ENCODE data around the gene SLC12A1.

The SLC12A1 gene

GRCh38 chr15:48244921-48245320, 38.8 kb downstream of the SLC12A1 start:
- no peak overlapping the region for H3K4me3 ChIP-seq (ENCODE audit: low read depth, low read length)
- no peaks in the 10 kb centered on the region for H3K36me3 ChIP-seq (ENCODE audit: control insufficient read depth, insufficient read depth, low read length)
- H3K9ac ChIP-seq (ENCODE audit: low read depth, low read length), result no peak overlapping the region
- H3K27me3 ChIP-seq (ENCODE audit: control insufficient read depth, insufficient read depth, low read length), result no peaks in the 10 kb centered on the region
- H3K4me1 ChIP-seq (ENCODE audit: control insufficient read depth, insufficient read depth, low read length), result no peaks in the 10 kb centered on the region
- H3K9me3 ChIP-seq (ENCODE audit: control insufficient read depth, insufficient read depth, low read length), result no peaks in the 10 kb centered on the region

DNA sequence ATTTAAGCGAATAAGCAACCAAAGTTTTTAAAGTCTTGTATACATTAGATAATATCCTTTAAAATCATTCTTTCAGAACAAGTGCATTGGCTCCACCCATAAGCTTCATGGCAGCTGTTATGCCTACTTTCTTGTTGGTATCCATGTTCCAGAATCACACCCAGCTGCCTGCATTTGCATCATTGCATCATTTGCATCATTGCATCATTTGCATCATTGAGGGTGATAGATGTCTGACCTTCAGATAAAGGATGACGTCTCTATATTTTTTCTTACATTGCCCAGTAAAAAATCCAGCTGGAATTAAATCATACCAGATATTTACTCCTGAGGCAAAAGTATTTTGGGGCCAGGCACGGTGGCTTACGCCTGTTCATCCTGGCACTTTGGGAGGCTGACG, 42.3 kb downstream of the SLC12A1 start:
- no peaks in the 10 kb centered on the region for H3K4me1 ChIP-seq (ENCODE audit: control insufficient read depth, insufficient read depth, low read length)
- H3K36me3 ChIP-seq (ENCODE audit: control insufficient read depth, insufficient read depth, low read length), result no peaks in the 10 kb centered on the region
- no peaks in the 10 kb centered on the region for H3K9me3 ChIP-seq (ENCODE audit: control insufficient read depth, insufficient read depth, low read length)
- no peaks in the 10 kb centered on the region for H3K27me3 ChIP-seq (ENCODE audit: control insufficient read depth, insufficient read depth, low read length)
- H3K4me3 ChIP-seq (ENCODE audit: low read depth, low read length), result no peak overlapping the region
- no peak overlapping the region for H3K9ac ChIP-seq (ENCODE audit: low read depth, low read length)

- no peaks in the 10 kb centered on the region for H3K9me3 ChIP-seq (ENCODE audit: control insufficient read depth, insufficient read depth, low read length)
- H3K27me3 ChIP-seq (ENCODE audit: control insufficient read depth, insufficient read depth, low read length), result no peaks in the 10 kb centered on the region
- no peaks in the 10 kb centered on the region for H3K4me1 ChIP-seq (ENCODE audit: control insufficient read depth, insufficient read depth, low read length)
- H3K4me3 ChIP-seq (ENCODE audit: low read depth, low read length), result no peak overlapping the region
- no peaks in the 10 kb centered on the region for H3K36me3 ChIP-seq (ENCODE audit: control insufficient read depth, insufficient read depth, low read length)
- no peak overlapping the region for H3K9ac ChIP-seq (ENCODE audit: low read depth, low read length)
These were observed 44.6 kb downstream of the SLC12A1 start for GRCh38 chr15:48250640-48251076.

DNA sequence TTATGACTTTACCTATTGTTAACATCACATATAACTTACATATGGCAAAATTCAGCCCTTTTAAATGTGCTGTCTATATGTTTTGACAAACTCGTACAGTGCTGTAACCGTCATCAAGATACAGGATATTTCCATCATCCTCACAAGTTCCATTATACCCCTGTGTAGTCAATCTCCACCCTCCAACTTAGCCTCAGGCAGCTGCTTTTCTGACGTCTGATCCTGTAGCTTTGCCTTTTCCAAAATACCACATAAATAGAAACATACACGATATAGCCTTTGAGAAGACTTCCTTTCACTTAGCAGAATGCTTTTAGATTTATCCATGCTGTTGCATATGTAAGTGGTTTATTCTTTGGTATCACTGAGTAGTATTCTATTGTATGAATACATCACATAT, 47.1 kb downstream of the SLC12A1 start:
- Histone ChIP-seq H3K36me3 (ENCODE audit: control insufficient read depth, insufficient read depth, low read length) (no peaks in the 10 kb centered on the region), H3K27me3 (ENCODE audit: control insufficient read depth, insufficient read depth, low read length) (no peaks in the 10 kb centered on the region), H3K4me1 (ENCODE audit: control insufficient read depth, insufficient read depth, low read length) (no peaks in the 10 kb centered on the region), H3K9ac (ENCODE audit: low read depth, low read length) (no peak overlapping the region), H3K4me3 (ENCODE audit: low read depth, low read length) (no peak overlapping the region), H3K9me3 (ENCODE audit: control insufficient read depth, insufficient read depth, low read length) (no peaks in the 10 kb centered on the region)

DNA sequence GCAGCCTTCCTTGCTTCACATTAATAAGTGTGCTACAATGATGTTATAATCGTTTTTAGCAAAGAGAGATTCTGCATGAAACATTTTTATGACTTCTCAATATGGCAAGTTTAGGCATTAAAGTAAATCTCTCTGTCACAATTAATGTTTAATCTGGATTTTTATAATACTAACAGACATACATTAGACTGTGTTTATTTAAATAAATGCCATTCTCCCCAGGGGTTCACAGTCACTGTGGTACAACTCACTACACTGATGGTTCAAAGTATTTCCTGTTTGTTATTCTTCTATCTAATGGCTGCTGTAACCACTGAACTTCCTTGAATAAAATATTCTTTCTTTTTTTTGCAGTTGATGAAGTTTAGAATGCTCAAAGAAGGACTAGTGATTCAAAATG, 59.0 kb downstream of the SLC12A1 start:
- H3K9me3 ChIP-seq (ENCODE audit: control insufficient read depth, insufficient read depth, low read length), result no peaks in the 10 kb centered on the region
- H3K4me1 ChIP-seq (ENCODE audit: control insufficient read depth, insufficient read depth, low read length), result peaks cover 13% of the 10 kb centered on the region
- H3K9ac ChIP-seq (ENCODE audit: low read depth, low read length), result no peak overlapping the region
- H3K27me3 ChIP-seq (ENCODE audit: control insufficient read depth, insufficient read depth, low read length), result no peaks in the 10 kb centered on the region
- no peak overlapping the region for H3K4me3 ChIP-seq (ENCODE audit: low read depth, low read length)
- no peaks in the 10 kb centered on the region for H3K36me3 ChIP-seq (ENCODE audit: control insufficient read depth, insufficient read depth, low read length)

DNA sequence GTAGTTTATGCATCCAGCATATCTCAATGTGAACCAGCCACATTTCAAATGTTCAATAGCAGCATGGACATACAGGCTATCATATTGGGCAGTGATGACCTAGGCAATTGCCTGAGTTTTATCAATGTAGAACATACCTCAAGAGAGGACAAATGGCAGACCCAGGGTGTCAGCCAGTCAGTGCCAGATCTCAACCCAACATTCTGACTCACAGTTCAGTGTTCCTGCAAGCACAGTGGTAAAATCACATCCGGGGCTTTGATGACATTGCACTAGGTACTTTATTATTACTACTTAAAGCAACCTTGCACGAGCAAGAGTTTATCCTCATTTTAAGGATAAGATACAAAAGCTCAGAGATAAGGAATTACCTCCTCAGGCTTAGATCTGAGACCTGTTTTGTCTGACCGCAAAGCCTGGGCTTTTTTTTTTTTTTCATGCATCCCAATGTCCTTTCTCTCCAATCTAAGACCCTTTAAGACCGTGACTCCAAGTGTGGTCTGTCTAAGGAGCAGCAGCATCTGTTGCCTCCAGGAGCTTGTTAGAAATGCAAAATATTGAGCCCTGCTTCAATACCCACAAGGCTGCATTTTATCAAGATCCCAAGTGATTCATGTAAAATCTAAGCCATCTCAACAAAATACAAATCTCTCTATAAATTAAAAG, 60.1 kb downstream of the SLC12A1 start:
- H3K4me1 ChIP-seq (ENCODE audit: control insufficient read depth, insufficient read depth, low read length), result peaks cover 13% of the 10 kb centered on the region
- H3K9ac ChIP-seq (ENCODE audit: low read depth, low read length), result no peak overlapping the region
- H3K4me3 ChIP-seq (ENCODE audit: low read depth, low read length), result no peak overlapping the region
- no peaks in the 10 kb centered on the region for H3K27me3 ChIP-seq (ENCODE audit: control insufficient read depth, insufficient read depth, low read length)
- H3K9me3 ChIP-seq (ENCODE audit: control insufficient read depth, insufficient read depth, low read length), result no peaks in the 10 kb centered on the region
- H3K36me3 ChIP-seq (ENCODE audit: control insufficient read depth, insufficient read depth, low read length), result no peaks in the 10 kb centered on the region

- Histone ChIP-seq H3K4me3 (ENCODE audit: low read depth, low read length) (no peak overlapping the region), H3K27me3 (ENCODE audit: control insufficient read depth, insufficient read depth, low read length) (no peaks in the 10 kb centered on the region)
These were observed 61.7 kb downstream of the SLC12A1 start for GRCh38 chr15:48267766-48268165.

GRCh38 chr15:48273049-48273448, 66.9 kb downstream of the SLC12A1 start:
- Histone ChIP-seq H3K27me3 (ENCODE audit: control insufficient read depth, insufficient read depth, low read length) (no peaks in the 10 kb centered on the region), H3K36me3 (ENCODE audit: control insufficient read depth, insufficient read depth, low read length) (no peaks in the 10 kb centered on the region), H3K9ac (ENCODE audit: low read depth, low read length) (no peak overlapping the region), H3K4me1 (ENCODE audit: control insufficient read depth, insufficient read depth, low read length) (peaks cover 15% of the 10 kb centered on the region), H3K9me3 (ENCODE audit: control insufficient read depth, insufficient read depth, low read length) (no peaks in the 10 kb centered on the region), H3K4me3 (ENCODE audit: low read depth, low read length) (no peak overlapping the region)

More at GRCh38 chr15:48267766-48268165, 61.7 kb downstream of the SLC12A1 start:
- Histone ChIP-seq H3K9ac (ENCODE audit: low read depth, low read length) (no peak overlapping the region), H3K36me3 (ENCODE audit: control insufficient read depth, insufficient read depth, low read length) (no peaks in the 10 kb centered on the region), H3K4me1 (ENCODE audit: control insufficient read depth, insufficient read depth, low read length) (peaks cover 13% of the 10 kb centered on the region), H3K9me3 (ENCODE audit: control insufficient read depth, insufficient read depth, low read length) (no peaks in the 10 kb centered on the region)

GRCh38 chr15:48278666-48279065, 72.6 kb downstream of the SLC12A1 start:
- no peaks in the 10 kb centered on the region for H3K9me3 ChIP-seq (ENCODE audit: control insufficient read depth, insufficient read depth, low read length)
- H3K9ac ChIP-seq (ENCODE audit: low read depth, low read length), result no peak overlapping the region
- H3K27me3 ChIP-seq (ENCODE audit: control insufficient read depth, insufficient read depth, low read length), result no peaks in the 10 kb centered on the region
- H3K36me3 ChIP-seq (ENCODE audit: control insufficient read depth, insufficient read depth, low read length), result no peaks in the 10 kb centered on the region
- no peak overlapping the region for H3K4me3 ChIP-seq (ENCODE audit: low read depth, low read length)
- H3K4me1 ChIP-seq (ENCODE audit: control insufficient read depth, insufficient read depth, low read length), result peaks cover 24% of the 10 kb centered on the region

- H3K27me3 ChIP-seq (ENCODE audit: control insufficient read depth, insufficient read depth, low read length), result no peaks in the 10 kb centered on the region
- H3K4me3 ChIP-seq (ENCODE audit: low read depth, low read length), result no peak overlapping the region
- peaks cover 20% of the 10 kb centered on the region for H3K4me1 ChIP-seq (ENCODE audit: control insufficient read depth, insufficient read depth, low read length)
- no peaks in the 10 kb centered on the region for H3K9me3 ChIP-seq (ENCODE audit: control insufficient read depth, insufficient read depth, low read length)
- no peak overlapping the region for H3K9ac ChIP-seq (ENCODE audit: low read depth, low read length)
- H3K36me3 ChIP-seq (ENCODE audit: control insufficient read depth, insufficient read depth, low read length), result no peaks in the 10 kb centered on the region
These were observed 73.5 kb downstream of the SLC12A1 start for GRCh38 chr15:48279608-48280007.

DNA sequence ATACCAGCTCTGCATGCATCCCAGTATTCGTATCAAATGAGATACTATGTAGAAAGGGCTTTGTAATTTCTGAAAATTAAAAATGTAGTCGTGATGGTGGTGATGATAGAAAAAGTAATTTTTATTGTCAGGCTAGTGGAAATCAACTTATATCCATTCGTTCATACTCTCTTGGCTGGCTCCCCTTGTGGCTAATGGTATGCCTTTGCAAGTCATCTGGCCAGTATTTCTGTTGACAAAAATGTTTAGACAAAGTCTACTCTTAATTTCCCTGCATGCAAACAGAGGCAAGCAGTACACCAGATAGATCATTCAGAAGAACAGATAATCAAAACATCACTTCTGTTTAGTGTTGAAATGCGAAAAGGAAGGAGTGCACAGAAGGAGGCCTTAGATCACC, 75.6 kb downstream of the SLC12A1 start:
- Histone ChIP-seq H3K4me3 (ENCODE audit: low read depth, low read length) (no peak overlapping the region), H3K9ac (ENCODE audit: low read depth, low read length) (no peak overlapping the region), H3K27me3 (ENCODE audit: control insufficient read depth, insufficient read depth, low read length) (no peaks in the 10 kb centered on the region), H3K9me3 (ENCODE audit: control insufficient read depth, insufficient read depth, low read length) (no peaks in the 10 kb centered on the region), H3K36me3 (ENCODE audit: control insufficient read depth, insufficient read depth, low read length) (no peaks in the 10 kb centered on the region), H3K4me1 (ENCODE audit: control insufficient read depth, insufficient read depth, low read length) (peaks cover 11% of the 10 kb centered on the region)

DNA sequence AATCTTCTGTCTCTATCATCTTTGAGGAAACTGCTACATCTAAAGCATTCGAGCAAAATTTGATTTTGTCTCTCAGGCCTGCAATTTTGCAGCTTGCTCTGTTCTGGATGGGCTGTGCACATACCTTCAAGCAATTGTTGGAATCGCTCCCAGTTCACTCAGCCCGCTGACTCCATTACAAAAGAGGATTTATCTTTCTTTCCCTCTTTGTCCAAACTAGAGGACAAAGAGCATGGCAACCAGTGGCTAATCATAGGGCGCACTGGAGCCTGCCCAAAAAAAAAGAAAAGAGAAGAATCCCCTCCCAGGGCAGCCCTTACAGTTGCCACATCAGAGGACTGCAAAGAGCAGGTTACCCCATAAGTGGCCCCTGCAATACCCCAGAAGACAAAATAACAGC, 76.1 kb downstream of the SLC12A1 start:
- Histone ChIP-seq H3K36me3 (ENCODE audit: control insufficient read depth, insufficient read depth, low read length) (no peaks in the 10 kb centered on the region), H3K27me3 (ENCODE audit: control insufficient read depth, insufficient read depth, low read length) (no peaks in the 10 kb centered on the region), H3K9ac (ENCODE audit: low read depth, low read length) (no peak overlapping the region), H3K4me3 (ENCODE audit: low read depth, low read length) (no peak overlapping the region), H3K4me1 (ENCODE audit: control insufficient read depth, insufficient read depth, low read length) (peaks cover 11% of the 10 kb centered on the region), H3K9me3 (ENCODE audit: control insufficient read depth, insufficient read depth, low read length) (no peaks in the 10 kb centered on the region)

Measured in iPS-15b (cell line).